ENCODE measurements around the gene CYP4B1. TPM values are rescaled to one million over a fixed set of nuclear protein-coding genes. Genes with fewer than 3 reads are reported as not detected.

Gene CYP4B1
- total RNA-seq, 1 experiment from 2014 or later = 0.30 TPM

DNA sequence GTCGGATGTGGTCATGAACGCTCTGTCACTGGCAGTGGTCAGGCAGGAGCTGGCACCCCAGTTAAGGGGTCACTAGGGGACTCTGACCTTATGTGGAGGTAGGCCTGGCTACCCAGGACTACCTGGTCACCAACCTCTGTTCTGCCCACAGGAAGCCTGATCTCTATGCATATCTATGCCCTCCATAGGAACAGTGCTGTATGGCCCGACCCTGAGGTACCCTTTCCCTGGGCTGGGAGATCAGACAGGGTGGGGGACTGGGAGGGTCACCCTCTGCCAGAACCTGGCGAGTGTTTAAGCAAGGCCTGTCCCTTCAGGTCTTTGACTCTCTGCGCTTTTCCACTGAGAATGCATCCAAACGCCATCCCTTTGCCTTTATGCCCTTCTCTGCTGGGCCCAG is 19.0 kb downstream of the CYP4B1 start:
- H3K9me2 ChIP-seq (ENCODE audit: insufficient read depth) = no peaks in the 10 kb centered on the region
- H3K9me3 ChIP-seq (ENCODE audit: control insufficient read depth in 1 of 2, insufficient read depth in 1 of 2, low read depth in 1 of 2, low read length in 2 of 2) = no peaks in the 10 kb centered on the region
- TF ChIP-seq, protein P1, sequence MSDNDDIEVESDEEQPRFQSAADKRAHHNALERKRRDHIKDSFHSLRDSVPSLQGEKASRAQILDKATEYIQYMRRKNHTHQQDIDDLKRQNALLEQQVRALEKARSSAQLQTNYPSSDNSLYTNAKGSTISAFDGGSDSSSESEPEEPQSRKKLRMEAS (IDR thresholded peaks at IDR 0.05) = no peak
- TF ChIP-seq RAD21 (IDR thresholded peaks at IDR 0.05; ENCODE audit: low read depth) (no peak), ZFX (IDR thresholded peaks at IDR 0.05) (no peak), ZNF274 (IDR thresholded peaks at IDR 0.05; ENCODE audit: low read depth, low read length) (no peak), ELF1 (IDR thresholded peaks at IDR 0.05; ENCODE audit: borderline replicate concordance, low read depth) (no peak), SP1 (IDR thresholded peaks at IDR 0.05; ENCODE audit: low read depth) (no peak), EGR1 (IDR thresholded peaks at IDR 0.05; ENCODE audit: low read depth) (no peak), SIN3A (IDR thresholded peaks at IDR 0.05; ENCODE audit: low read depth) (no peak), TCF7L2 (IDR thresholded peaks at IDR 0.05; ENCODE audit: borderline replicate concordance, extremely low read depth, insufficient read depth, insufficient read length) (no peak), FOSL1 (IDR thresholded peaks at IDR 0.05; ENCODE audit: low read depth) (no peak), SRF (IDR thresholded peaks at IDR 0.05; ENCODE audit: low read depth) (no peak), YY1 (IDR thresholded peaks at IDR 0.05; ENCODE audit: extremely low read depth, insufficient replicate concordance, low read depth, low read length) (no peak), EZH2phosphoT487 (IDR thresholded peaks at IDR 0.05; ENCODE audit: borderline replicate concordance) (no peak), JUND (IDR thresholded peaks at IDR 0.05) (no peak), POLR2AphosphoS5 (IDR thresholded peaks at IDR 0.05; ENCODE audit: low read depth, low read length) (no peak)
- TF ChIP-seq, protein P2, sequence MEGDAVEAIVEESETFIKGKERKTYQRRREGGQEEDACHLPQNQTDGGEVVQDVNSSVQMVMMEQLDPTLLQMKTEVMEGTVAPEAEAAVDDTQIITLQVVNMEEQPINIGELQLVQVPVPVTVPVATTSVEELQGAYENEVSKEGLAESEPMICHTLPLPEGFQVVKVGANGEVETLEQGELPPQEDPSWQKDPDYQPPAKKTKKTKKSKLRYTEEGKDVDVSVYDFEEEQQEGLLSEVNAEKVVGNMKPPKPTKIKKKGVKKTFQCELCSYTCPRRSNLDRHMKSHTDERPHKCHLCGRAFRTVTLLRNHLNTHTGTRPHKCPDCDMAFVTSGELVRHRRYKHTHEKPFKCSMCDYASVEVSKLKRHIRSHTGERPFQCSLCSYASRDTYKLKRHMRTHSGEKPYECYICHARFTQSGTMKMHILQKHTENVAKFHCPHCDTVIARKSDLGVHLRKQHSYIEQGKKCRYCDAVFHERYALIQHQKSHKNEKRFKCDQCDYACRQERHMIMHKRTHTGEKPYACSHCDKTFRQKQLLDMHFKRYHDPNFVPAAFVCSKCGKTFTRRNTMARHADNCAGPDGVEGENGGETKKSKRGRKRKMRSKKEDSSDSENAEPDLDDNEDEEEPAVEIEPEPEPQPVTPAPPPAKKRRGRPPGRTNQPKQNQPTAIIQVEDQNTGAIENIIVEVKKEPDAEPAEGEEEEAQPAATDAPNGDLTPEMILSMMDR (IDR thresholded peaks at IDR 0.05 in 2 of 3, conservative IDR thresholded peaks at IDR 0.05 in 1 of 3; ENCODE audit: borderline replicate concordance in 1 of 3, insufficient read depth in 1 of 3, low read depth in 2 of 3, low read length in 2 of 3) = no peak
- TF ChIP-seq, protein P3, sequence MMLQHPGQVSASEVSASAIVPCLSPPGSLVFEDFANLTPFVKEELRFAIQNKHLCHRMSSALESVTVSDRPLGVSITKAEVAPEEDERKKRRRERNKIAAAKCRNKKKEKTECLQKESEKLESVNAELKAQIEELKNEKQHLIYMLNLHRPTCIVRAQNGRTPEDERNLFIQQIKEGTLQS (IDR thresholded peaks at IDR 0.05) = no peak
- TF ChIP-seq, protein P4, sequence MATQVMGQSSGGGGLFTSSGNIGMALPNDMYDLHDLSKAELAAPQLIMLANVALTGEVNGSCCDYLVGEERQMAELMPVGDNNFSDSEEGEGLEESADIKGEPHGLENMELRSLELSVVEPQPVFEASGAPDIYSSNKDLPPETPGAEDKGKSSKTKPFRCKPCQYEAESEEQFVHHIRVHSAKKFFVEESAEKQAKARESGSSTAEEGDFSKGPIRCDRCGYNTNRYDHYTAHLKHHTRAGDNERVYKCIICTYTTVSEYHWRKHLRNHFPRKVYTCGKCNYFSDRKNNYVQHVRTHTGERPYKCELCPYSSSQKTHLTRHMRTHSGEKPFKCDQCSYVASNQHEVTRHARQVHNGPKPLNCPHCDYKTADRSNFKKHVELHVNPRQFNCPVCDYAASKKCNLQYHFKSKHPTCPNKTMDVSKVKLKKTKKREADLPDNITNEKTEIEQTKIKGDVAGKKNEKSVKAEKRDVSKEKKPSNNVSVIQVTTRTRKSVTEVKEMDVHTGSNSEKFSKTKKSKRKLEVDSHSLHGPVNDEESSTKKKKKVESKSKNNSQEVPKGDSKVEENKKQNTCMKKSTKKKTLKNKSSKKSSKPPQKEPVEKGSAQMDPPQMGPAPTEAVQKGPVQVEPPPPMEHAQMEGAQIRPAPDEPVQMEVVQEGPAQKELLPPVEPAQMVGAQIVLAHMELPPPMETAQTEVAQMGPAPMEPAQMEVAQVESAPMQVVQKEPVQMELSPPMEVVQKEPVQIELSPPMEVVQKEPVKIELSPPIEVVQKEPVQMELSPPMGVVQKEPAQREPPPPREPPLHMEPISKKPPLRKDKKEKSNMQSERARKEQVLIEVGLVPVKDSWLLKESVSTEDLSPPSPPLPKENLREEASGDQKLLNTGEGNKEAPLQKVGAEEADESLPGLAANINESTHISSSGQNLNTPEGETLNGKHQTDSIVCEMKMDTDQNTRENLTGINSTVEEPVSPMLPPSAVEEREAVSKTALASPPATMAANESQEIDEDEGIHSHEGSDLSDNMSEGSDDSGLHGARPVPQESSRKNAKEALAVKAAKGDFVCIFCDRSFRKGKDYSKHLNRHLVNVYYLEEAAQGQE (IDR thresholded peaks at IDR 0.05; ENCODE audit: low read depth) = no peak
- TF ChIP-seq, protein P5, sequence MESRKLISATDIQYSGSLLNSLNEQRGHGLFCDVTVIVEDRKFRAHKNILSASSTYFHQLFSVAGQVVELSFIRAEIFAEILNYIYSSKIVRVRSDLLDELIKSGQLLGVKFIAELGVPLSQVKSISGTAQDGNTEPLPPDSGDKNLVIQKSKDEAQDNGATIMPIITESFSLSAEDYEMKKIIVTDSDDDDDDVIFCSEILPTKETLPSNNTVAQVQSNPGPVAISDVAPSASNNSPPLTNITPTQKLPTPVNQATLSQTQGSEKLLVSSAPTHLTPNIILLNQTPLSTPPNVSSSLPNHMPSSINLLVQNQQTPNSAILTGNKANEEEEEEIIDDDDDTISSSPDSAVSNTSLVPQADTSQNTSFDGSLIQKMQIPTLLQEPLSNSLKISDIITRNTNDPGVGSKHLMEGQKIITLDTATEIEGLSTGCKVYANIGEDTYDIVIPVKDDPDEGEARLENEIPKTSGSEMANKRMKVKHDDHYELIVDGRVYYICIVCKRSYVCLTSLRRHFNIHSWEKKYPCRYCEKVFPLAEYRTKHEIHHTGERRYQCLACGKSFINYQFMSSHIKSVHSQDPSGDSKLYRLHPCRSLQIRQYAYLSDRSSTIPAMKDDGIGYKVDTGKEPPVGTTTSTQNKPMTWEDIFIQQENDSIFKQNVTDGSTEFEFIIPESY (IDR thresholded peaks at IDR 0.05; ENCODE audit: extremely low read depth, insufficient replicate concordance, low read length) = no peak
- no peaks in the 10 kb centered on the region for H3K4me1 ChIP-seq (ENCODE audit: control insufficient read depth in 1 of 2, insufficient read depth in 2 of 2, low read length in 2 of 2)
- no peaks in the 10 kb centered on the region for H3K79me2 ChIP-seq (ENCODE audit: insufficient read depth, low read length)
- intact Hi-C loops (cut with micrococcal nuclease) = no loop called here
- no peak overlapping the region for H3K27ac ChIP-seq (ENCODE audit: low read depth, low read length)
- no peaks in the 10 kb centered on the region for H3K27me3 ChIP-seq (ENCODE audit: insufficient read depth, low read length)
- DNase-seq (ENCODE audit: low read depth, low spot score) = no peak
- H4K20me1 ChIP-seq (ENCODE audit: insufficient read depth) = no peaks in the 10 kb centered on the region
- no peak overlapping the region for H3K4me3 ChIP-seq (replicated peaks in 1 of 2; ENCODE audit: low read depth in 1 of 2, low read length in 2 of 2)
- no peak overlapping the region for H3K9ac ChIP-seq (ENCODE audit: low read length)
- H3K36me3 ChIP-seq (ENCODE audit: control insufficient read depth in 1 of 2, insufficient read depth in 2 of 2, low read length in 2 of 2) = no peaks in the 10 kb centered on the region
- no peak for ATAC-seq
- RAD21 ChIA-PET (ENCODE audit: low non-redundant PET in 1 of 2, low total read pairs in 2 of 2, uncharacterized antibody in 2 of 2, unreplicated experiment in 2 of 2) = no interaction called here
- no peak overlapping the region for H2AFZ ChIP-seq (ENCODE audit: low read depth, low read length, poor library complexity, severe bottlenecking)
- CTCF ChIA-PET = no interaction called here
- no peak overlapping the region for H3K4me2 ChIP-seq (ENCODE audit: low read length)
- POLR2A ChIA-PET = no interaction called here
- BruUV-seq (replicated peaks) = no TSS peak
